K562 (cell line): ENCODE data around the gene PTPRE. TPM values are rescaled to one million over a fixed set of nuclear protein-coding genes. Genes with fewer than 3 reads are reported as not detected.

Experiments used
- ATAC-seq: fragments of 200-7000 bp; cut with Tn5 transposase; 3 replicates; pipeline ENCODE4 v1.9.1; 2020; ENCODE audit warnings: moderate library complexity
- BruUV-seq: library from RNA; stranded (reverse); fragments of 400-500 nt; replicated peaks from 2 replicates; lab custom pipeline; 2021; lab: Mats Ljungman, UMichigan
- CTCF ChIA-PET: fragments of 300-600 bp; formaldehyde crosslinking; extraction: SDS; loops from one replicate; lab custom pipeline; 2021; ENCODE audit warnings: low intra/inter-chr PET ratio; lab: Yijun Ruan, JAX
- POLR2A ChIA-PET: fragments of 300-600, 350-650 bp; sonication (Branson Sonifier 250); formaldehyde crosslinking; extraction: SDS; loops from one replicate; lab custom pipeline; 2021; ENCODE audit warnings: antibody characterized with exemption, inconsistent platforms; lab: Yijun Ruan, JAX
- DNase-seq, 4 experiments: peaks; one replicate each; pipeline versions ENCODE4 v3.0.0 to v3.0.0-alpha.2; 2011 to 2018; ENCODE audit warnings: low spot score in 3 of 4, mixed read lengths in 3 of 4; ENCODE audit errors: extremely low read depth in 1 of 4
- FAIRE-seq: peaks from 2 replicates; lab custom pipeline; 2011; peaks lifted over from hg19 to GRCh38; lab: Jason Lieb, UNC
- H2AFZ ChIP-seq: 2 replicates; pipeline ENCODE4 v1.6.0; 2011; ENCODE audit warnings: low read depth, low read length, control low read depth, inconsistent platforms
- H3K27ac ChIP-seq: fragments of 200-600 bp; 3 replicates; pipeline ENCODE4 v1.8.0; 2011; ENCODE audit warnings: low read depth, mild to moderate bottlenecking, control low read depth, inconsistent platforms, low read length, moderate library complexity, mixed read lengths; ENCODE audit errors: extremely low read depth
- H3K27me3 ChIP-seq, 2 experiments: fragments of 300-600 bp in 1 of 2; 2 replicates in 1 of 2; 3 replicates in 1 of 2; pipeline versions ENCODE4 v1.6.0 to v1.8.0; 2011; ENCODE audit warnings: inconsistent platforms in 2 of 2, low read length in 2 of 2, mild to moderate bottlenecking in 1 of 2, mixed read lengths in 1 of 2, moderate library complexity in 1 of 2; ENCODE audit not compliant: control insufficient read depth in 2 of 2, insufficient read depth in 2 of 2
- H3K36me3 ChIP-seq: fragments of 300-600 bp; 3 replicates; pipeline ENCODE4 v1.8.0; 2011; ENCODE audit warnings: mild to moderate bottlenecking, low read length, inconsistent platforms; ENCODE audit not compliant: control insufficient read depth, insufficient read depth
- H3K4me1 ChIP-seq, 2 experiments: fragments of 200-600 bp in 1 of 2; replicated peaks in 1 of 2; 2 replicates in 1 of 2; 3 replicates in 1 of 2; pipeline versions ENCODE4 v1.5.1 to v1.8.0; 2011; ENCODE audit warnings: inconsistent platforms in 2 of 2, low read length in 2 of 2, mild to moderate bottlenecking in 1 of 2, mixed read lengths in 1 of 2, moderate library complexity in 1 of 2; ENCODE audit not compliant: control insufficient read depth in 2 of 2, insufficient read depth in 2 of 2
- H3K4me2 ChIP-seq: 2 replicates; pipeline ENCODE4 v1.6.1; 2011; ENCODE audit warnings: low read length, control low read depth, inconsistent platforms, mixed read lengths; ENCODE audit not compliant: insufficient read depth
- H3K4me3 ChIP-seq: fragments of 200-600 bp; sonication (generic), shearing (Covaris generic); 2 replicates; pipeline ENCODE4 v1.5.1; 2016; ENCODE audit warnings: control low read depth, inconsistent platforms
- H3K79me2 ChIP-seq: fragments of 200-600 bp; 3 replicates; pipeline ENCODE4 v1.8.0; 2011; ENCODE audit warnings: low read length, inconsistent platforms; ENCODE audit not compliant: control insufficient read depth, insufficient read depth
- H3K9ac ChIP-seq, 2 experiments: 2 replicates each; pipeline versions ENCODE4 v1.6.0 to v1.6.1; 2011; ENCODE audit warnings: low read depth in 2 of 2, low read length in 2 of 2, control low read depth in 1 of 2, inconsistent platforms in 1 of 2, mild to moderate bottlenecking in 1 of 2, mixed read lengths in 1 of 2; ENCODE audit not compliant: insufficient read depth in 1 of 2
- H3K9me1 ChIP-seq: one replicate; pipeline ENCODE4 v1.6.0; 2011; ENCODE audit warnings: inconsistent platforms, mild to moderate bottlenecking, low read length, moderate library complexity; ENCODE audit not compliant: control insufficient read depth, insufficient read depth
- H3K9me3 ChIP-seq: replicated peaks from 2 replicates; pipeline ENCODE4 v1.5.1; 2011; ENCODE audit warnings: low read depth, low read length, inconsistent platforms; ENCODE audit not compliant: control insufficient read depth, insufficient read depth
- H4K20me1 ChIP-seq: replicated peaks from 2 replicates; pipeline ENCODE4 v1.6.1; 2011; ENCODE audit warnings: low read length, inconsistent platforms, mixed read lengths; ENCODE audit not compliant: control insufficient read depth, insufficient read depth
- GABPA ChIP-seq: fragments of 200-800 bp; sonication (Bioruptor generic); conservative IDR thresholded peaks from 2 replicates; pipeline ENCODE4 v1.6.1; 2016; ENCODE audit warnings: low read depth, missing genetic modification characterization, missing compliant biosample characterization
- NBN ChIP-seq: fragments of 450-650 bp; IDR thresholded peaks from 2 replicates; pipeline ENCODE4 v1.6.1; 2016; ENCODE audit warnings: low read depth, mild to moderate bottlenecking
- PHF21A ChIP-seq: fragments of 450-650 bp; IDR thresholded peaks from 2 replicates; pipeline ENCODE4 v1.6.1; 2017; ENCODE audit warnings: low read depth, borderline replicate concordance
- SLC30A9 ChIP-seq: fragments of 250-450 bp; sonication (Bioruptor Pico); IDR thresholded peaks from 2 replicates; pipeline ENCODE4 v1.8.0; 2022; ENCODE audit warnings: mild to moderate bottlenecking, moderate library complexity
- TCFL5 ChIP-seq: fragments of 250-450 bp; sonication (Bioruptor Pico); conservative IDR thresholded peaks from 2 replicates; pipeline ENCODE4 v1.6.1; 2021; ENCODE audit warnings: mild to moderate bottlenecking, moderate library complexity, matching md5 sums
- ZNF436 ChIP-seq: fragments of 250-450, 450-650 bp; sonication (Bioruptor Pico); formaldehyde crosslinking; IDR thresholded peaks from 2 replicates; pipeline ENCODE4 v1.7.0; 2020; ENCODE audit warnings: mild to moderate bottlenecking
- WGBS: fragments of 100-300 bp; shearing (Covaris generic); methylation state at CpG from one replicate; pipeline ENCODE4 v1.1.6; 2016; ENCODE audit warnings: low coverage, mixed read lengths; ENCODE audit not compliant: insufficient coverage; ENCODE audit errors: missing lambda C conversion rate; 5-methylcytosine and 5-hydroxymethylcytosine counted together
- in situ Hi-C: fragments of 300-500 bp; cut with MboI; formaldehyde crosslinking; loops from 4 replicates; pipeline ENCODE4 v1.15.0; 2018; ENCODE audit warnings: inconsistent platforms, mixed read lengths
- intact Hi-C: fragments of 100-400 bp; cut with micrococcal nuclease; formaldehyde crosslinking; loops from 2 replicates; pipeline ENCODE4 v1.14.2; 2022
- polyA plus RNA-seq, 8 experiments: library from polyadenylated mRNA; depleted of rRNA in 4 of 8; stranded (reverse) in 5 of 8; unstranded in 3 of 8; fragments of >200 nt; fragmentation: Nextera tagmentation in 2 of 8; fragmentation: Illumina TruSeq in 1 of 8; extraction: Ambion mirVana in 2 of 8; extraction: Trizol in 1 of 8; gene quantifications; 2 replicates each; pipeline versions ENCODE4 v1.2.1 to v1.2.3, GENCODE V29; 2011 to 2014; ENCODE audit warnings: inconsistent platforms in 1 of 8, missing spikeins in 1 of 8
- total RNA-seq, 7 experiments: library from RNA; depleted of rRNA in 6 of 7; stranded (reverse); fragments of >200 nt in 6 of 7; fragmentation: Illumina TruSeq in 2 of 7; extraction: Trizol in 2 of 7; gene quantifications; 2 replicates each; pipeline versions ENCODE4 v1.2.1 to v1.2.3, GENCODE V29; 2011 to 2021; ENCODE audit warnings: low replicate concordance in 1 of 7
- TF ChIP-seq, protein P1 (sequence below), 2 experiments: IDR thresholded peaks; 2 replicates each; pipeline ENCODE4 v1.6.1; 2012; ENCODE audit warnings: improper control_type of control experiment in 2 of 2, low read depth in 2 of 2, low read length in 2 of 2, borderline replicate concordance in 1 of 2
- TF ChIP-seq, protein P2 (sequence below): fragments of 450-650 bp; formaldehyde crosslinking; IDR thresholded peaks from 2 replicates; pipeline ENCODE4 v1.4.0; 2022; ENCODE audit warnings: missing genetic modification characterization
- TF ChIP-seq, protein P3 (sequence below): sonication (generic); formaldehyde crosslinking; IDR thresholded peaks from 2 replicates; pipeline ENCODE4 v1.8.1; 2023; ENCODE audit warnings: mild to moderate bottlenecking, missing genetic modification reagents
- TF ChIP-seq, protein P4 (sequence below): fragments of 250-450 bp; sonication (Bioruptor Pico); IDR thresholded peaks from 2 replicates; pipeline ENCODE4 v1.5.0; 2021
- TF ChIP-seq, protein P5 (sequence below): fragments of 250-450 bp; sonication (Bioruptor Pico); IDR thresholded peaks from 2 replicates; pipeline ENCODE4 v1.8.0; 2021; ENCODE audit warnings: mild to moderate bottlenecking, moderate library complexity

The PTPRE gene
- total and polyA plus RNA-seq, 9 of the 15 experiments (the other 6 are each of a cell fraction or from before 2014, with no cell fraction given) = 0.01 to 0.13 (median 0.04) TPM; not detected in 4

DNA sequence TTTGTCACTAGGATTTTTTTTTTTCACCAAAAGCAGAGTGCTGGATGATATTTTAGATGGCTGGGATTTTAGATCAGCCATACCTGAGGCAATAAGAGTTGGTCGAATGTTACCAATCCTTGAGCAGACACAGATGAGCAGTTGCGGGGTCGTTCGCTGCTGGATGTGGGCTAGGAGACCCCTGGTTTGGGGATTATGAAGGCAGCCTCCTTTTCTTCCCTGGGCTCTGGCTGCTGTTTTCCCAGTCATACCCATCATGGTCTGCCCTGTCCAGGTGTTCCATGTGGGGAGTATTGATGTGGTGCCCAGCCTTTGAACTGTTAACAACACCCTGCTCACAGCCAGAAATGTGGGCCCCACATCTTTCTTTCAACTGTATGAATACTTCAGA lies 5.0 kb downstream of the PTPRE start:
- ChIA-PET CTCF (no interaction called here), POLR2A (interaction anchor here (0.6 kb wide), 1 partner anchor 156 kb away, joined by 3 read pairs; no protein-coding TSS in a partner anchor)
- no TSS peak for BruUV-seq
- Histone ChIP-seq H3K9ac (no peak overlapping the region), H4K20me1 (no peaks in the 10 kb centered on the region), H3K9me3 (no peaks in the 10 kb centered on the region), H3K79me2 (no peaks in the 10 kb centered on the region), H2AFZ (no peak overlapping the region), H3K9me1 (no peaks in the 10 kb centered on the region), H3K4me2 (no peak overlapping the region), H3K36me3 (no peaks in the 10 kb centered on the region), H3K4me3 (no peak overlapping the region), H3K27me3 (0 out of 5 replicates have a peak, but pooled peaks cover 0 to 5% of the 10 kb centered on the region in 2 experiments), H3K27ac (no peak overlapping the region), H3K4me1 (peaks cover 0 to 5% of the 10 kb centered on the region in 2 experiments; a peak in 1 of 5 replicates)
- ATAC-seq (no peak), FAIRE-seq (no peak), DNase-seq (no peak)
- 0% methylated on average over 3 of the region's 4 CpGs for WGBS
- intact Hi-C loops = no loop called here
- in situ Hi-C loops = no loop called here
- no peak for TF ChIP-seq ZNF436 (CRISPR knock-in tag)
- TF ChIP-seq GABPA (tag) = no peak
- TF ChIP-seq, protein P1, sequence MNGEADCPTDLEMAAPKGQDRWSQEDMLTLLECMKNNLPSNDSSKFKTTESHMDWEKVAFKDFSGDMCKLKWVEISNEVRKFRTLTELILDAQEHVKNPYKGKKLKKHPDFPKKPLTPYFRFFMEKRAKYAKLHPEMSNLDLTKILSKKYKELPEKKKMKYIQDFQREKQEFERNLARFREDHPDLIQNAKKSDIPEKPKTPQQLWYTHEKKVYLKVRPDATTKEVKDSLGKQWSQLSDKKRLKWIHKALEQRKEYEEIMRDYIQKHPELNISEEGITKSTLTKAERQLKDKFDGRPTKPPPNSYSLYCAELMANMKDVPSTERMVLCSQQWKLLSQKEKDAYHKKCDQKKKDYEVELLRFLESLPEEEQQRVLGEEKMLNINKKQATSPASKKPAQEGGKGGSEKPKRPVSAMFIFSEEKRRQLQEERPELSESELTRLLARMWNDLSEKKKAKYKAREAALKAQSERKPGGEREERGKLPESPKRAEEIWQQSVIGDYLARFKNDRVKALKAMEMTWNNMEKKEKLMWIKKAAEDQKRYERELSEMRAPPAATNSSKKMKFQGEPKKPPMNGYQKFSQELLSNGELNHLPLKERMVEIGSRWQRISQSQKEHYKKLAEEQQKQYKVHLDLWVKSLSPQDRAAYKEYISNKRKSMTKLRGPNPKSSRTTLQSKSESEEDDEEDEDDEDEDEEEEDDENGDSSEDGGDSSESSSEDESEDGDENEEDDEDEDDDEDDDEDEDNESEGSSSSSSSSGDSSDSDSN (IDR thresholded peaks at IDR 0.05; ENCODE audit: borderline replicate concordance in 1 of 2, low read depth in 2 of 2, low read length in 2 of 2) = no peak
- TF ChIP-seq, protein P2, sequence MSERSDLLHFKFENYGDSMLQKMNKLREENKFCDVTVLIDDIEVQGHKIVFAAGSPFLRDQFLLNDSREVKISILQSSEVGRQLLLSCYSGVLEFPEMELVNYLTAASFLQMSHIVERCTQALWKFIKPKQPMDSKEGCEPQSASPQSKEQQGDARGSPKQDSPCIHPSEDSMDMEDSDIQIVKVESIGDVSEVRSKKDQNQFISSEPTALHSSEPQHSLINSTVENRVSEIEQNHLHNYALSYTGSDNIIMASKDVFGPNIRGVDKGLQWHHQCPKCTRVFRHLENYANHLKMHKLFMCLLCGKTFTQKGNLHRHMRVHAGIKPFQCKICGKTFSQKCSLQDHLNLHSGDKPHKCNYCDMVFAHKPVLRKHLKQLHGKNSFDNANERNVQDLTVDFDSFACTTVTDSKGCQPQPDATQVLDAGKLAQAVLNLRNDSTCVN (CRISPR knock-in tag) = no peak
- TF ChIP-seq, protein P3, sequence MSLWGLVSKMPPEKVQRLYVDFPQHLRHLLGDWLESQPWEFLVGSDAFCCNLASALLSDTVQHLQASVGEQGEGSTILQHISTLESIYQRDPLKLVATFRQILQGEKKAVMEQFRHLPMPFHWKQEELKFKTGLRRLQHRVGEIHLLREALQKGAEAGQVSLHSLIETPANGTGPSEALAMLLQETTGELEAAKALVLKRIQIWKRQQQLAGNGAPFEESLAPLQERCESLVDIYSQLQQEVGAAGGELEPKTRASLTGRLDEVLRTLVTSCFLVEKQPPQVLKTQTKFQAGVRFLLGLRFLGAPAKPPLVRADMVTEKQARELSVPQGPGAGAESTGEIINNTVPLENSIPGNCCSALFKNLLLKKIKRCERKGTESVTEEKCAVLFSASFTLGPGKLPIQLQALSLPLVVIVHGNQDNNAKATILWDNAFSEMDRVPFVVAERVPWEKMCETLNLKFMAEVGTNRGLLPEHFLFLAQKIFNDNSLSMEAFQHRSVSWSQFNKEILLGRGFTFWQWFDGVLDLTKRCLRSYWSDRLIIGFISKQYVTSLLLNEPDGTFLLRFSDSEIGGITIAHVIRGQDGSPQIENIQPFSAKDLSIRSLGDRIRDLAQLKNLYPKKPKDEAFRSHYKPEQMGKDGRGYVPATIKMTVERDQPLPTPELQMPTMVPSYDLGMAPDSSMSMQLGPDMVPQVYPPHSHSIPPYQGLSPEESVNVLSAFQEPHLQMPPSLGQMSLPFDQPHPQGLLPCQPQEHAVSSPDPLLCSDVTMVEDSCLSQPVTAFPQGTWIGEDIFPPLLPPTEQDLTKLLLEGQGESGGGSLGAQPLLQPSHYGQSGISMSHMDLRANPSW (CRISPR knock-in tag) = no peak
- no peak for TF ChIP-seq SLC30A9
- no peak for TF ChIP-seq PHF21A
- TF ChIP-seq, protein P4, sequence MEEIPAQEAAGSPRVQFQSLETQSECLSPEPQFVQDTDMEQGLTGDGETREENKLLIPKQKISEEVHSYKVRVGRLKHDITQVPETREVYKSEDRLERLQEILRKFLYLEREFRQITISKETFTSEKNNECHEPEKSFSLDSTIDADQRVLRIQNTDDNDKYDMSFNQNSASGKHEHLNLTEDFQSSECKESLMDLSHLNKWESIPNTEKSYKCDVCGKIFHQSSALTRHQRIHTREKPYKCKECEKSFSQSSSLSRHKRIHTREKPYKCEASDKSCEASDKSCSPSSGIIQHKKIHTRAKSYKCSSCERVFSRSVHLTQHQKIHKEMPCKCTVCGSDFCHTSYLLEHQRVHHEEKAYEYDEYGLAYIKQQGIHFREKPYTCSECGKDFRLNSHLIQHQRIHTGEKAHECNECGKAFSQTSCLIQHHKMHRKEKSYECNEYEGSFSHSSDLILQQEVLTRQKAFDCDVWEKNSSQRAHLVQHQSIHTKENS (CRISPR knock-in tag) = no peak
- TF ChIP-seq TCFL5 (CRISPR knock-in tag) = no peak
- TF ChIP-seq, protein P5, sequence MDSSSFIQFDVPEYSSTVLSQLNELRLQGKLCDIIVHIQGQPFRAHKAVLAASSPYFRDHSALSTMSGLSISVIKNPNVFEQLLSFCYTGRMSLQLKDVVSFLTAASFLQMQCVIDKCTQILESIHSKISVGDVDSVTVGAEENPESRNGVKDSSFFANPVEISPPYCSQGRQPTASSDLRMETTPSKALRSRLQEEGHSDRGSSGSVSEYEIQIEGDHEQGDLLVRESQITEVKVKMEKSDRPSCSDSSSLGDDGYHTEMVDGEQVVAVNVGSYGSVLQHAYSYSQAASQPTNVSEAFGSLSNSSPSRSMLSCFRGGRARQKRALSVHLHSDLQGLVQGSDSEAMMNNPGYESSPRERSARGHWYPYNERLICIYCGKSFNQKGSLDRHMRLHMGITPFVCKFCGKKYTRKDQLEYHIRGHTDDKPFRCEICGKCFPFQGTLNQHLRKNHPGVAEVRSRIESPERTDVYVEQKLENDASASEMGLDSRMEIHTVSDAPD = no peak
- no peak for TF ChIP-seq NBN
